ENCODE data around the gene SLC35C1.

GRCh38 chr11:45801723-45802315 is 3.1 kb upstream of the SLC35C1 start:
- TF ChIP-seq, protein P1, sequence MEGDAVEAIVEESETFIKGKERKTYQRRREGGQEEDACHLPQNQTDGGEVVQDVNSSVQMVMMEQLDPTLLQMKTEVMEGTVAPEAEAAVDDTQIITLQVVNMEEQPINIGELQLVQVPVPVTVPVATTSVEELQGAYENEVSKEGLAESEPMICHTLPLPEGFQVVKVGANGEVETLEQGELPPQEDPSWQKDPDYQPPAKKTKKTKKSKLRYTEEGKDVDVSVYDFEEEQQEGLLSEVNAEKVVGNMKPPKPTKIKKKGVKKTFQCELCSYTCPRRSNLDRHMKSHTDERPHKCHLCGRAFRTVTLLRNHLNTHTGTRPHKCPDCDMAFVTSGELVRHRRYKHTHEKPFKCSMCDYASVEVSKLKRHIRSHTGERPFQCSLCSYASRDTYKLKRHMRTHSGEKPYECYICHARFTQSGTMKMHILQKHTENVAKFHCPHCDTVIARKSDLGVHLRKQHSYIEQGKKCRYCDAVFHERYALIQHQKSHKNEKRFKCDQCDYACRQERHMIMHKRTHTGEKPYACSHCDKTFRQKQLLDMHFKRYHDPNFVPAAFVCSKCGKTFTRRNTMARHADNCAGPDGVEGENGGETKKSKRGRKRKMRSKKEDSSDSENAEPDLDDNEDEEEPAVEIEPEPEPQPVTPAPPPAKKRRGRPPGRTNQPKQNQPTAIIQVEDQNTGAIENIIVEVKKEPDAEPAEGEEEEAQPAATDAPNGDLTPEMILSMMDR (conservative IDR thresholded peaks at IDR 0.05): no peak
- no peak for TF ChIP-seq EZH2 (IDR thresholded peaks at IDR 0.05; ENCODE audit: low read depth)
